Calu3 (cell line): ENCODE data around the gene FBXO46. TPM values are rescaled to one million over a fixed set of nuclear protein-coding genes. Genes with fewer than 3 reads are reported as not detected.

ENCODE experiments used
- BruUV-seq: library from RNA; stranded (reverse); fragments of 400-500 nt; replicated peaks from 2 replicates; lab custom pipeline; 2021; lab: Mats Ljungman, UMichigan
- CTCF ChIA-PET: fragments of 300-600 bp; sonication (Branson Sonifier 250); formaldehyde crosslinking; loops from one replicate; lab custom pipeline; 2022; ENCODE audit warnings: antibody characterized with exemption; lab: Charles Lee
- DNase-seq: peaks from one replicate; pipeline ENCODE4 v3.0.0; 2022
- H3K27ac Mint-ChIP-seq: one replicate; pipeline ENCODE4 v1.8.0; 2022; ENCODE audit warnings: mixed read lengths; ENCODE audit not compliant: unreplicated experiment
- H3K27me3 Mint-ChIP-seq: one replicate; pipeline ENCODE4 v1.8.0; 2022; ENCODE audit warnings: mixed read lengths; ENCODE audit not compliant: unreplicated experiment
- H3K36me3 Mint-ChIP-seq: one replicate; pipeline ENCODE4 v1.8.0; 2022; ENCODE audit warnings: mild to moderate bottlenecking, moderate library complexity, mixed read lengths; ENCODE audit not compliant: insufficient read depth, unreplicated experiment
- H3K4me1 Mint-ChIP-seq: one replicate; pipeline ENCODE4 v1.8.0; 2022; ENCODE audit warnings: mild to moderate bottlenecking, low read depth, mixed read lengths; ENCODE audit not compliant: unreplicated experiment
- H3K4me3 Mint-ChIP-seq: one replicate; pipeline ENCODE4 v1.8.0; 2022; ENCODE audit warnings: mild to moderate bottlenecking, low read depth, moderate library complexity, mixed read lengths; ENCODE audit not compliant: unreplicated experiment
- H3K9me3 Mint-ChIP-seq: one replicate; pipeline ENCODE4 v1.8.0; 2022; ENCODE audit warnings: low read depth, mixed read lengths; ENCODE audit not compliant: unreplicated experiment
- CTCF ChIP-seq: fragments of 200-600 bp; IDR thresholded peaks from one replicate; pipeline ENCODE4 v1.8.0; 2022; ENCODE audit warnings: antibody characterized with exemption; ENCODE audit not compliant: unreplicated experiment
- intact Hi-C: fragments of 100-400 bp; cut with micrococcal nuclease; formaldehyde crosslinking; loops from one replicate; pipeline ENCODE4 v1.10.0; 2022; ENCODE audit not compliant: unreplicated experiment
- microRNA-seq: library from miRNA; unstranded; fragments of <30 nt; microRNA quantifications from one replicate; pipeline ENCODE4 v1.2.0, GENCODE V29; 2022
- total RNA-seq: library from RNA; stranded (reverse); gene quantifications from 2 replicates; pipeline ENCODE4 v1.2.3, GENCODE V29; 2022

The FBXO46 gene
- total RNA-seq, 1 experiment from 2014 or later: 53.6 TPM

- no peak overlapping the region for H3K4me3 Mint-ChIP-seq
- H3K27ac Mint-ChIP-seq: no peak overlapping the region
- H3K27me3 Mint-ChIP-seq: peaks cover 44% of the 10 kb centered on the region
- peaks cover 26% of the 10 kb centered on the region for H3K4me1 Mint-ChIP-seq
- CTCF ChIA-PET: no interaction called here
- no peaks in the 10 kb centered on the region for H3K9me3 Mint-ChIP-seq
- no peak for DNase-seq
- BruUV-seq: no TSS peak
- peaks cover 13% of the 10 kb centered on the region for H3K36me3 Mint-ChIP-seq
- TF ChIP-seq CTCF: no peak
- intact Hi-C loops: no loop called here
Measured at GRCh38 chr19:45664575-45664974, 66.1 kb downstream of the FBXO46 start.

- BruUV-seq: no TSS peak
- Mint-ChIP-seq H3K4me3 (no peak overlapping the region), H3K27me3 (peaks cover 52% of the 10 kb centered on the region), H3K27ac (no peak overlapping the region), H3K36me3 (peaks cover 6% of the 10 kb centered on the region), H3K4me1 (peaks cover 24% of the 10 kb centered on the region), H3K9me3 (no peaks in the 10 kb centered on the region)
- CTCF ChIA-PET: no interaction called here
- TF ChIP-seq CTCF: no peak
- intact Hi-C loops: no loop called here
- no peak for DNase-seq
Measured at GRCh38 chr19:45663800-45664199, 66.9 kb downstream of the FBXO46 start.

GRCh38 chr19:45660636-45661035 is 70.1 kb downstream of the FBXO46 start:
- no TSS peak for BruUV-seq
- Mint-ChIP-seq H3K27ac (no peak overlapping the region), H3K36me3 (no peaks in the 10 kb centered on the region), H3K4me3 (no peak overlapping the region), H3K9me3 (no peaks in the 10 kb centered on the region), H3K4me1 (peaks cover 9% of the 10 kb centered on the region), H3K27me3 (peaks cover 60% of the 10 kb centered on the region)
- CTCF ChIA-PET: interaction anchor here (1.0 to 1.2 kb wide), 3 partner anchors 15 to 18 kb away, joined by 3 to 9 read pairs (median 3); no protein-coding TSS in a partner anchor
- no peak for DNase-seq
- intact Hi-C loops: no loop called here
- TF ChIP-seq CTCF: no peak

Small RNAs within 50 kb of the gene (microRNA-seq; reads per million reads assigned to microRNA genes)
- gene MIR642A: not detected
- gene MIR642B: not detected

Other genes with a start within 250 kb of the FBXO46 start
- gene RTN2, start 233.8 kb downstream of the FBXO46 start, total RNA-seq: 5.7 and 7.2 TPM in 2 replicates
- gene PPM1N, start 232.5 kb downstream of the FBXO46 start, total RNA-seq: 5.0 and 6.8 TPM in 2 replicates
- 194 and 219 TPM in 2 replicates for gene VASP, start 223.4 kb downstream of the FBXO46 start, total RNA-seq
- gene OPA3, start 146.1 kb downstream of the FBXO46 start, total RNA-seq: 14.2 and 17.1 TPM in 2 replicates
- gene GPR4, start 128.7 kb downstream of the FBXO46 start, total RNA-seq: not detected in 2 replicates
- 93.7 and 94.0 TPM in 2 replicates for gene EML2, start 91.5 kb downstream of the FBXO46 start, total RNA-seq
- 6.9 TPM in 2 replicates for gene GIPR, start 62.7 kb downstream of the FBXO46 start, total RNA-seq
- 603 and 663 TPM in 2 replicates for gene SNRPD2, start 38.9 kb downstream of the FBXO46 start, total RNA-seq
- gene QPCTL, start 38.2 kb downstream of the FBXO46 start, total RNA-seq: 20.4 and 20.7 TPM in 2 replicates
- gene MEIOSIN, start 2.5 kb upstream of the FBXO46 start, total RNA-seq: not detected in 2 replicates
- 12.9 and 15.0 TPM in 2 replicates for gene SIX5, start 38.4 kb upstream of the FBXO46 start, total RNA-seq
- 70.8 and 76.0 TPM in 2 replicates for gene DMPK, start 51.6 kb upstream of the FBXO46 start, total RNA-seq
- gene DMWD, start 61.9 kb upstream of the FBXO46 start, total RNA-seq: 74.9 and 76.9 TPM in 2 replicates
- gene RSPH6A, start 84.4 kb upstream of the FBXO46 start, total RNA-seq: 0.44 and 0.52 TPM in 2 replicates
- 130 and 135 TPM in 2 replicates for gene SYMPK, start 132.3 kb upstream of the FBXO46 start, total RNA-seq
- 12.1 and 19.9 TPM in 2 replicates for gene FOXA3, start 133.4 kb upstream of the FBXO46 start, total RNA-seq
- 36.9 and 37.4 TPM in 2 replicates for gene IRF2BP1, start 155.2 kb upstream of the FBXO46 start, total RNA-seq
- 11.9 and 13.1 TPM in 2 replicates for gene MYPOP, start 171.7 kb upstream of the FBXO46 start, total RNA-seq
- not detected in 2 replicates for gene NANOS2, start 183.9 kb upstream of the FBXO46 start, total RNA-seq
- not detected in 2 replicates for gene NOVA2, start 243.0 kb upstream of the FBXO46 start, total RNA-seq